OCI-LY7 (cell line): ENCODE data around the gene TEX36. TPM values are rescaled to one million over a fixed set of nuclear protein-coding genes. Genes with fewer than 3 reads are reported as not detected.

ENCODE experiments used
- BruUV-seq: library from RNA; stranded (reverse); fragments of 400-500 nt; replicated peaks from 2 replicates; lab custom pipeline; 2021; lab: Mats Ljungman, UMichigan
- CTCF ChIA-PET: fragments of 300-600 bp; sonication (Branson Sonifier 250); formaldehyde crosslinking; loops from one replicate; lab custom pipeline; 2022; ENCODE audit warnings: antibody characterized with exemption; ENCODE audit not compliant: unreplicated experiment; lab: Charles Lee
- POLR2A ChIA-PET: fragments of 300-600 bp; sonication (Branson Sonifier 250); formaldehyde crosslinking; loops from one replicate; lab custom pipeline; 2022; ENCODE audit warnings: antibody characterized with exemption; lab: Charles Lee
- DNase-seq: peaks from one replicate; pipeline ENCODE4 v3.0.0-alpha.2; 2015; ENCODE audit warnings: low spot score
- H2AFZ ChIP-seq: fragments of 200-600 bp; sonication (generic), shearing (Covaris generic); 2 replicates; pipeline ENCODE4 v1.6.1; 2014; ENCODE audit warnings: mild to moderate bottlenecking, antibody characterized with exemption, low read length, moderate library complexity
- H3K27ac ChIP-seq: fragments of 200-600 bp; sonication (generic); 2 replicates; pipeline ENCODE4 v1.5.1; 2014; ENCODE audit warnings: mixed run types, low read depth, mild to moderate bottlenecking, moderate library complexity, low read length, inconsistent platforms; ENCODE audit not compliant: poor library complexity, severe bottlenecking
- H3K36me3 ChIP-seq: fragments of 200-600 bp; sonication (generic); 2 replicates; pipeline ENCODE4 v1.6.1; 2014; ENCODE audit warnings: mild to moderate bottlenecking, antibody characterized with exemption, low read length, moderate library complexity, mixed read lengths; ENCODE audit not compliant: insufficient read depth
- H3K4me1 ChIP-seq: fragments of 200-600 bp; sonication (generic); 2 replicates; pipeline ENCODE4 v1.5.1; 2014; ENCODE audit warnings: mild to moderate bottlenecking, low read length; ENCODE audit not compliant: insufficient read depth, poor library complexity, severe bottlenecking
- H3K4me2 ChIP-seq: fragments of 200-600 bp; sonication (generic); 2 replicates; pipeline ENCODE4 v1.6.1; 2014; ENCODE audit warnings: mild to moderate bottlenecking, low read length
- H3K4me3 ChIP-seq: fragments of 200-600 bp; sonication (generic); 2 replicates; pipeline ENCODE4 v1.5.1; 2014; ENCODE audit warnings: mild to moderate bottlenecking, low read depth, low read length; ENCODE audit not compliant: poor library complexity, severe bottlenecking
- H3K79me2 ChIP-seq: fragments of 200-600 bp; sonication (generic); 2 replicates; pipeline ENCODE4 v1.6.1; 2016; ENCODE audit warnings: low read depth, mild to moderate bottlenecking, low read length, moderate library complexity, mixed read lengths; ENCODE audit not compliant: insufficient read depth
- H3K9me2 ChIP-seq: fragments of 200-600 bp; sonication (generic); 2 replicates; pipeline ENCODE4 v1.6.1; 2016; ENCODE audit warnings: mild to moderate bottlenecking, low read length, mixed read lengths; ENCODE audit not compliant: insufficient read depth
- H3K9me3 ChIP-seq: fragments of 200-600 bp; sonication (generic); 2 replicates; pipeline ENCODE4 v1.6.1; 2014; ENCODE audit warnings: mild to moderate bottlenecking, mixed run types, low read length, mixed read lengths
- H4K20me1 ChIP-seq: fragments of 200-600 bp; sonication (generic); 2 replicates; pipeline ENCODE4 v1.6.1; 2014; ENCODE audit warnings: mild to moderate bottlenecking, antibody characterized with exemption, low read length, moderate library complexity, mixed read lengths; ENCODE audit not compliant: insufficient read depth
- CTCF ChIP-seq: fragments of 200-600 bp; sonication (generic); conservative IDR thresholded peaks from 2 replicates; pipeline ENCODE4 v1.5.1; 2014; ENCODE audit warnings: mild to moderate bottlenecking, antibody characterized with exemption, low read length, moderate library complexity, mixed read lengths
- EZH2phosphoT487 ChIP-seq: fragments of 200-600 bp; sonication (generic); IDR thresholded peaks from 2 replicates; pipeline ENCODE4 v1.6.1; 2018; ENCODE audit warnings: low read depth, borderline replicate concordance, mild to moderate bottlenecking, mixed run types, antibody characterized with exemption, low read length, moderate library complexity, mixed read lengths
- intact Hi-C: fragments of 100-400 bp; cut with micrococcal nuclease; formaldehyde crosslinking; loops from one replicate; pipeline ENCODE4 v1.10.0; 2022; ENCODE audit not compliant: unreplicated experiment
- total RNA-seq, 2 experiments: library from RNA; depleted of rRNA in 1 of 2; stranded (reverse); fragments of >200 nt in 1 of 2; shearing (Covaris generic) in 1 of 2; gene quantifications; 2 replicates each; pipeline ENCODE4 v1.2.3, GENCODE V29; 2014 to 2022

The TEX36 gene
- total RNA-seq, 2 experiments from 2014 or later: not detected

- no peak overlapping the region for H3K4me2 ChIP-seq
- H3K9me2 ChIP-seq: no peaks in the 10 kb centered on the region
- BruUV-seq: no TSS peak
- no peaks in the 10 kb centered on the region for H3K9me3 ChIP-seq
- ChIA-PET POLR2A (no interaction called here), CTCF (no interaction called here)
- H3K4me3 ChIP-seq: no peak overlapping the region
- no peak overlapping the region for H2AFZ ChIP-seq
- TF ChIP-seq EZH2phosphoT487 (no peak), CTCF (no peak)
- no peak for DNase-seq
- no peaks in the 10 kb centered on the region for H4K20me1 ChIP-seq
- peaks cover 9% of the 10 kb centered on the region for H3K4me1 ChIP-seq
- no peaks in the 10 kb centered on the region for H3K79me2 ChIP-seq
- H3K36me3 ChIP-seq: no peaks in the 10 kb centered on the region
- intact Hi-C loops: no loop called here
- no peak overlapping the region for H3K27ac ChIP-seq
These were observed 4.7 kb upstream of the TEX36 start for GRCh38 chr10:125687507-125688185.

GRCh38 chr10:125684581-125684980 lies 1.6 kb upstream of the TEX36 start:
- no peak for DNase-seq
- intact Hi-C loops: no loop called here
- no peak overlapping the region for H3K27ac ChIP-seq
- no TSS peak for BruUV-seq
- no peak overlapping the region for H3K4me3 ChIP-seq
- H3K9me2 ChIP-seq: no peaks in the 10 kb centered on the region
- H4K20me1 ChIP-seq: no peaks in the 10 kb centered on the region
- no peaks in the 10 kb centered on the region for H3K79me2 ChIP-seq
- no peak for TF ChIP-seq EZH2phosphoT487
- TF ChIP-seq CTCF: no peak
- no peaks in the 10 kb centered on the region for H3K9me3 ChIP-seq
- H3K4me1 ChIP-seq: no peaks in the 10 kb centered on the region
- POLR2A ChIA-PET: no interaction called here
- H3K4me2 ChIP-seq: no peak overlapping the region
- H2AFZ ChIP-seq: no peak overlapping the region
- CTCF ChIA-PET: no interaction called here
- no peaks in the 10 kb centered on the region for H3K36me3 ChIP-seq

- Histone ChIP-seq H3K4me1 (no peaks in the 10 kb centered on the region), H4K20me1 (no peaks in the 10 kb centered on the region), H3K4me2 (no peak overlapping the region), H3K4me3 (no peak overlapping the region), H2AFZ (no peak overlapping the region), H3K9me2 (no peaks in the 10 kb centered on the region), H3K9me3 (no peaks in the 10 kb centered on the region), H3K36me3 (no peaks in the 10 kb centered on the region), H3K79me2 (no peaks in the 10 kb centered on the region), H3K27ac (no peak overlapping the region)
- no peak for DNase-seq
- TF ChIP-seq CTCF (no peak), EZH2phosphoT487 (no peak)
- ChIA-PET POLR2A (no interaction called here), CTCF (no interaction called here)
- intact Hi-C loops: no loop called here
- no TSS peak for BruUV-seq
These were observed 858 bp upstream of the TEX36 start for GRCh38 chr10:125683821-125684220.
